K562 (cell line): ENCODE data around the gene SYT10. TPM values are rescaled to one million over a fixed set of nuclear protein-coding genes. Genes with fewer than 3 reads are reported as not detected.

Experiments used
- ATAC-seq: fragments of 200-7000 bp; cut with Tn5 transposase; 3 replicates; pipeline ENCODE4 v1.9.1; 2020; ENCODE audit warnings: moderate library complexity
- BruUV-seq: library from RNA; stranded (reverse); fragments of 400-500 nt; replicated peaks from 2 replicates; lab custom pipeline; 2021; lab: Mats Ljungman, UMichigan
- CTCF ChIA-PET: fragments of 300-600 bp; formaldehyde crosslinking; extraction: SDS; loops from one replicate; lab custom pipeline; 2021; ENCODE audit warnings: low intra/inter-chr PET ratio; lab: Yijun Ruan, JAX
- POLR2A ChIA-PET: fragments of 300-600, 350-650 bp; sonication (Branson Sonifier 250); formaldehyde crosslinking; extraction: SDS; loops from one replicate; lab custom pipeline; 2021; ENCODE audit warnings: antibody characterized with exemption, inconsistent platforms; lab: Yijun Ruan, JAX
- DNase-seq, 4 experiments: peaks; one replicate each; pipeline versions ENCODE4 v3.0.0 to v3.0.0-alpha.2; 2011 to 2018; ENCODE audit warnings: low spot score in 3 of 4, mixed read lengths in 3 of 4; ENCODE audit errors: extremely low read depth in 1 of 4
- FAIRE-seq: peaks from 2 replicates; lab custom pipeline; 2011; peaks lifted over from hg19 to GRCh38; lab: Jason Lieb, UNC
- H2AFZ ChIP-seq: 2 replicates; pipeline ENCODE4 v1.6.0; 2011; ENCODE audit warnings: low read depth, low read length, control low read depth, inconsistent platforms
- H3K27ac ChIP-seq: fragments of 200-600 bp; 3 replicates; pipeline ENCODE4 v1.8.0; 2011; ENCODE audit warnings: low read depth, mild to moderate bottlenecking, control low read depth, inconsistent platforms, low read length, moderate library complexity, mixed read lengths; ENCODE audit errors: extremely low read depth
- H3K27me3 ChIP-seq, 2 experiments: fragments of 300-600 bp in 1 of 2; 2 replicates in 1 of 2; 3 replicates in 1 of 2; pipeline versions ENCODE4 v1.6.0 to v1.8.0; 2011; ENCODE audit warnings: inconsistent platforms in 2 of 2, low read length in 2 of 2, mild to moderate bottlenecking in 1 of 2, mixed read lengths in 1 of 2, moderate library complexity in 1 of 2; ENCODE audit not compliant: control insufficient read depth in 2 of 2, insufficient read depth in 2 of 2
- H3K36me3 ChIP-seq: fragments of 300-600 bp; 3 replicates; pipeline ENCODE4 v1.8.0; 2011; ENCODE audit warnings: mild to moderate bottlenecking, low read length, inconsistent platforms; ENCODE audit not compliant: control insufficient read depth, insufficient read depth
- H3K4me1 ChIP-seq, 2 experiments: fragments of 200-600 bp in 1 of 2; replicated peaks in 1 of 2; 2 replicates in 1 of 2; 3 replicates in 1 of 2; pipeline versions ENCODE4 v1.5.1 to v1.8.0; 2011; ENCODE audit warnings: inconsistent platforms in 2 of 2, low read length in 2 of 2, mild to moderate bottlenecking in 1 of 2, mixed read lengths in 1 of 2, moderate library complexity in 1 of 2; ENCODE audit not compliant: control insufficient read depth in 2 of 2, insufficient read depth in 2 of 2
- H3K4me2 ChIP-seq: 2 replicates; pipeline ENCODE4 v1.6.1; 2011; ENCODE audit warnings: low read length, control low read depth, inconsistent platforms, mixed read lengths; ENCODE audit not compliant: insufficient read depth
- H3K4me3 ChIP-seq: fragments of 200-600 bp; sonication (generic), shearing (Covaris generic); 2 replicates; pipeline ENCODE4 v1.5.1; 2016; ENCODE audit warnings: control low read depth, inconsistent platforms
- H3K79me2 ChIP-seq: fragments of 200-600 bp; 3 replicates; pipeline ENCODE4 v1.8.0; 2011; ENCODE audit warnings: low read length, inconsistent platforms; ENCODE audit not compliant: control insufficient read depth, insufficient read depth
- H3K9ac ChIP-seq, 2 experiments: 2 replicates each; pipeline versions ENCODE4 v1.6.0 to v1.6.1; 2011; ENCODE audit warnings: low read depth in 2 of 2, low read length in 2 of 2, control low read depth in 1 of 2, inconsistent platforms in 1 of 2, mild to moderate bottlenecking in 1 of 2, mixed read lengths in 1 of 2; ENCODE audit not compliant: insufficient read depth in 1 of 2
- H3K9me1 ChIP-seq: one replicate; pipeline ENCODE4 v1.6.0; 2011; ENCODE audit warnings: inconsistent platforms, mild to moderate bottlenecking, low read length, moderate library complexity; ENCODE audit not compliant: control insufficient read depth, insufficient read depth
- H3K9me3 ChIP-seq: replicated peaks from 2 replicates; pipeline ENCODE4 v1.5.1; 2011; ENCODE audit warnings: low read depth, low read length, inconsistent platforms; ENCODE audit not compliant: control insufficient read depth, insufficient read depth
- H4K20me1 ChIP-seq: replicated peaks from 2 replicates; pipeline ENCODE4 v1.6.1; 2011; ENCODE audit warnings: low read length, inconsistent platforms, mixed read lengths; ENCODE audit not compliant: control insufficient read depth, insufficient read depth
- CHD4 ChIP-seq: fragments of 200-600 bp; sonication (generic); IDR thresholded peaks from 3 replicates; pipeline ENCODE4 v1.6.1; 2012; ENCODE audit warnings: low read depth, mild to moderate bottlenecking, mixed read lengths, low read length, inconsistent platforms; ENCODE audit not compliant: insufficient read depth, insufficient replicate concordance, poor library complexity, severe bottlenecking
- ETV5 ChIP-seq: sonication (generic); formaldehyde crosslinking; IDR thresholded peaks from 2 replicates; pipeline ENCODE4 v1.4.0; 2020; ENCODE audit warnings: low read depth, mild to moderate bottlenecking, missing genetic modification reagents
- GABPB1 ChIP-seq: sonication (generic); formaldehyde crosslinking; IDR thresholded peaks from 2 replicates; pipeline ENCODE4 v1.8.0; 2022; ENCODE audit warnings: mild to moderate bottlenecking, missing genetic modification reagents
- HDAC2 ChIP-seq: fragments of 450-650 bp; IDR thresholded peaks from 2 replicates; pipeline ENCODE4 v1.6.1; 2016; ENCODE audit warnings: mild to moderate bottlenecking
- POLR2AphosphoS5 ChIP-seq: IDR thresholded peaks from 2 replicates; pipeline ENCODE4 v1.6.1; 2011; ENCODE audit warnings: mild to moderate bottlenecking, low read depth, low read length, moderate library complexity; ENCODE audit not compliant: control insufficient read depth, insufficient read depth
- WGBS: fragments of 100-300 bp; shearing (Covaris generic); methylation state at CpG from one replicate; pipeline ENCODE4 v1.1.6; 2016; ENCODE audit warnings: low coverage, mixed read lengths; ENCODE audit not compliant: insufficient coverage; ENCODE audit errors: missing lambda C conversion rate; 5-methylcytosine and 5-hydroxymethylcytosine counted together
- in situ Hi-C: fragments of 300-500 bp; cut with MboI; formaldehyde crosslinking; loops from 4 replicates; pipeline ENCODE4 v1.15.0; 2018; ENCODE audit warnings: inconsistent platforms, mixed read lengths
- intact Hi-C: fragments of 100-400 bp; cut with micrococcal nuclease; formaldehyde crosslinking; loops from 2 replicates; pipeline ENCODE4 v1.14.2; 2022
- polyA plus RNA-seq, 8 experiments: library from polyadenylated mRNA; depleted of rRNA in 4 of 8; stranded (reverse) in 5 of 8; unstranded in 3 of 8; fragments of >200 nt; fragmentation: Nextera tagmentation in 2 of 8; fragmentation: Illumina TruSeq in 1 of 8; extraction: Ambion mirVana in 2 of 8; extraction: Trizol in 1 of 8; gene quantifications; 2 replicates each; pipeline versions ENCODE4 v1.2.1 to v1.2.3, GENCODE V29; 2011 to 2014; ENCODE audit warnings: inconsistent platforms in 1 of 8, missing spikeins in 1 of 8
- total RNA-seq, 7 experiments: library from RNA; depleted of rRNA in 6 of 7; stranded (reverse); fragments of >200 nt in 6 of 7; fragmentation: Illumina TruSeq in 2 of 7; extraction: Trizol in 2 of 7; gene quantifications; 2 replicates each; pipeline versions ENCODE4 v1.2.1 to v1.2.3, GENCODE V29; 2011 to 2021; ENCODE audit warnings: low replicate concordance in 1 of 7
- TF ChIP-seq, protein P1 (sequence below): fragments of 250-450 bp; sonication (Bioruptor Pico); IDR thresholded peaks from 2 replicates; pipeline ENCODE4 v1.9.0; 2021; ENCODE audit warnings: mild to moderate bottlenecking, inconsistent platforms
- TF ChIP-seq, protein P2 (sequence below): fragments of 450-650 bp; formaldehyde crosslinking; IDR thresholded peaks from 2 replicates; pipeline ENCODE4 v1.4.0; 2022; ENCODE audit warnings: missing genetic modification characterization
- TF ChIP-seq, protein P3 (sequence below): IDR thresholded peaks from 2 replicates; pipeline ENCODE4 v1.6.1; 2012; ENCODE audit warnings: low read depth, low read length, improper control_type of control experiment, borderline replicate concordance
- TF ChIP-seq, protein P4 (sequence below): fragments of 450-650 bp; formaldehyde crosslinking; IDR thresholded peaks from 2 replicates; pipeline ENCODE4 v1.4.0; 2022; ENCODE audit warnings: missing genetic modification characterization
- TF ChIP-seq, protein P5 (sequence below): fragments of 250-450 bp; sonication (Bioruptor Pico); IDR thresholded peaks from 2 replicates; pipeline ENCODE4 v1.8.0; 2021; ENCODE audit warnings: borderline replicate concordance, mild to moderate bottlenecking, moderate library complexity; ENCODE audit not compliant: poor library complexity, severe bottlenecking

The SYT10 gene
- total and polyA plus RNA-seq, 9 of the 15 experiments (the other 6 are each of a cell fraction or from before 2014, with no cell fraction given) = 0.27 to 6.2 (median 2.5) TPM

DNA sequence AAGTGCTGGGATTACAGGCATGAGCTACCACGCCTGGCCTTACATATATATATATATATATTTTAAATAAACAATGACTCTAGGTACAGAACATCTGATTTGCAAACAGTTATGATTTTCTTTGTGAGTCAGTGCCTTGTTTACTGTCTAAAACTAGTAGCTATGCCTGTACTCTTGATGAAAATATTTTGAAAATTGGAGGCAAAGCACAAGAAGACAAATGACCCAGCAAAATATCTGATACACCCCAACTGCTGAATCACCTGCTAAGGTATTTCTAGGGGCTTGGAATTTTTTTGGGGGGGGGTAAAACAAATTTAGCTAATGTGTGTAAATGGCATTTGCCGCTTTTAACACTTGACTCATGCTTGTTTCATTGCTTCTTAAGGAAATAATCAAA is 69.3 kb downstream of the SYT10 start (continued):
- TF ChIP-seq, protein P1, sequence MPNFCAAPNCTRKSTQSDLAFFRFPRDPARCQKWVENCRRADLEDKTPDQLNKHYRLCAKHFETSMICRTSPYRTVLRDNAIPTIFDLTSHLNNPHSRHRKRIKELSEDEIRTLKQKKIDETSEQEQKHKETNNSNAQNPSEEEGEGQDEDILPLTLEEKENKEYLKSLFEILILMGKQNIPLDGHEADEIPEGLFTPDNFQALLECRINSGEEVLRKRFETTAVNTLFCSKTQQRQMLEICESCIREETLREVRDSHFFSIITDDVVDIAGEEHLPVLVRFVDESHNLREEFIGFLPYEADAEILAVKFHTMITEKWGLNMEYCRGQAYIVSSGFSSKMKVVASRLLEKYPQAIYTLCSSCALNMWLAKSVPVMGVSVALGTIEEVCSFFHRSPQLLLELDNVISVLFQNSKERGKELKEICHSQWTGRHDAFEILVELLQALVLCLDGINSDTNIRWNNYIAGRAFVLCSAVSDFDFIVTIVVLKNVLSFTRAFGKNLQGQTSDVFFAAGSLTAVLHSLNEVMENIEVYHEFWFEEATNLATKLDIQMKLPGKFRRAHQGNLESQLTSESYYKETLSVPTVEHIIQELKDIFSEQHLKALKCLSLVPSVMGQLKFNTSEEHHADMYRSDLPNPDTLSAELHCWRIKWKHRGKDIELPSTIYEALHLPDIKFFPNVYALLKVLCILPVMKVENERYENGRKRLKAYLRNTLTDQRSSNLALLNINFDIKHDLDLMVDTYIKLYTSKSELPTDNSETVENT (CRISPR knock-in tag) = no peak

DNA sequence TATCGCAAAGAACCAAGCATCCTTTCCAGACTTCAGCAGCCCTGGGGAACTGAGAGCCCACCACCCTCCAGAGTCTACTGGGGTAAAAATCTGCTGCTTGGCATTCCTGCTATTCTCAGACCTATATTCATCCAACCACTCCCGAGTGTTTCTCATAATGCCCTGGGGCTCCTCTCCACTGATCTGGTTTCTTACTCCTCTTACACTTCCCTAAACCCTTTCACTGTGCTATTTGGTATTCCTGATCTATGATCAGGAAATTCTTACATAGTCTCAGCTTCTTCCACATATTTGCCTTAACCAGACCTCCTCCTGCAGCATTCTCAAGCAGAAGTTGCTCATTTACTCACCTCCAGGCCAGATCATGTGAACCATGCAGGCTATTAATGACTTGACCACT is 82.4 kb downstream of the SYT10 start:
- DNase-seq (no peak), ATAC-seq (no peak), FAIRE-seq (no peak)
- no peaks in the 10 kb centered on the region for H4K20me1 ChIP-seq
- BruUV-seq = no TSS peak
- H3K36me3 ChIP-seq = no peaks in the 10 kb centered on the region
- intact Hi-C loops = no loop called here
- no peaks in the 10 kb centered on the region for H3K4me1 ChIP-seq
- TF ChIP-seq, protein P2, sequence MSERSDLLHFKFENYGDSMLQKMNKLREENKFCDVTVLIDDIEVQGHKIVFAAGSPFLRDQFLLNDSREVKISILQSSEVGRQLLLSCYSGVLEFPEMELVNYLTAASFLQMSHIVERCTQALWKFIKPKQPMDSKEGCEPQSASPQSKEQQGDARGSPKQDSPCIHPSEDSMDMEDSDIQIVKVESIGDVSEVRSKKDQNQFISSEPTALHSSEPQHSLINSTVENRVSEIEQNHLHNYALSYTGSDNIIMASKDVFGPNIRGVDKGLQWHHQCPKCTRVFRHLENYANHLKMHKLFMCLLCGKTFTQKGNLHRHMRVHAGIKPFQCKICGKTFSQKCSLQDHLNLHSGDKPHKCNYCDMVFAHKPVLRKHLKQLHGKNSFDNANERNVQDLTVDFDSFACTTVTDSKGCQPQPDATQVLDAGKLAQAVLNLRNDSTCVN (CRISPR knock-in tag) = no peak
- TF ChIP-seq, protein P3, sequence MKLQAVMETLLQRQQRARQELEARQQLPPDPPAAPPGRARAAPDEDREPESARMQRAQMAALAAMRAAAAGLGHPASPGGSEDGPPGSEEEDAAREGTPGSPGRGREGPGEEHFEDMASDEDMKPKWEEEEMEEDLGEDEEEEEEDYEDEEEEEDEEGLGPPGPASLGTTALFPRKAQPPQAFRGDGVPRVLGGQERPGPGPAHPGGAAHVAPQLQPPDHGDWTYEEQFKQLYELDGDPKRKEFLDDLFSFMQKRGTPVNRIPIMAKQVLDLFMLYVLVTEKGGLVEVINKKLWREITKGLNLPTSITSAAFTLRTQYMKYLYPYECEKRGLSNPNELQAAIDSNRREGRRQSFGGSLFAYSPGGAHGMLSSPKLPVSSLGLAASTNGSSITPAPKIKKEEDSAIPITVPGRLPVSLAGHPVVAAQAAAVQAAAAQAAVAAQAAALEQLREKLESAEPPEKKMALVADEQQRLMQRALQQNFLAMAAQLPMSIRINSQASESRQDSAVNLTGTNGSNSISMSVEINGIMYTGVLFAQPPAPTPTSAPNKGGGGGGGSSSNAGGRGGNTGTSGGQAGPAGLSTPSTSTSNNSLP = no peak
- no peak for TF ChIP-seq GABPB1 (CRISPR knock-in tag)
- TF ChIP-seq, protein P4, sequence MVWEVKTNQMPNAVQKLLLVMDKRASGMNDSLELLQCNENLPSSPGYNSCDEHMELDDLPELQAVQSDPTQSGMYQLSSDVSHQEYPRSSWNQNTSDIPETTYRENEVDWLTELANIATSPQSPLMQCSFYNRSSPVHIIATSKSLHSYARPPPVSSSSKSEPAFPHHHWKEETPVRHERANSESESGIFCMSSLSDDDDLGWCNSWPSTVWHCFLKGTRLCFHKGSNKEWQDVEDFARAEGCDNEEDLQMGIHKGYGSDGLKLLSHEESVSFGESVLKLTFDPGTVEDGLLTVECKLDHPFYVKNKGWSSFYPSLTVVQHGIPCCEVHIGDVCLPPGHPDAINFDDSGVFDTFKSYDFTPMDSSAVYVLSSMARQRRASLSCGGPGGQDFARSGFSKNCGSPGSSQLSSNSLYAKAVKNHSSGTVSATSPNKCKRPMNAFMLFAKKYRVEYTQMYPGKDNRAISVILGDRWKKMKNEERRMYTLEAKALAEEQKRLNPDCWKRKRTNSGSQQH = no peak
- TF ChIP-seq ETV5 (CRISPR knock-in tag) = no peak
- TF ChIP-seq, protein P5, sequence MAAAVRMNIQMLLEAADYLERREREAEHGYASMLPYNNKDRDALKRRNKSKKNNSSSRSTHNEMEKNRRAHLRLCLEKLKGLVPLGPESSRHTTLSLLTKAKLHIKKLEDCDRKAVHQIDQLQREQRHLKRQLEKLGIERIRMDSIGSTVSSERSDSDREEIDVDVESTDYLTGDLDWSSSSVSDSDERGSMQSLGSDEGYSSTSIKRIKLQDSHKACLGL (CRISPR knock-in tag) = no peak
- no peak for TF ChIP-seq HDAC2
- TF ChIP-seq POLR2AphosphoS5 = no peak
- TF ChIP-seq CHD4 = no peak
- CTCF ChIA-PET = no interaction called here
- H3K9me3 ChIP-seq = no peaks in the 10 kb centered on the region
- H2AFZ ChIP-seq = no peak overlapping the region
- H3K4me3 ChIP-seq = no peak overlapping the region
- no peak overlapping the region for H3K9ac ChIP-seq
- H3K27ac ChIP-seq = no peak overlapping the region
- no peaks in the 10 kb centered on the region for H3K27me3 ChIP-seq
- in situ Hi-C loops = no loop called here
- no peak overlapping the region for H3K4me2 ChIP-seq
- no peaks in the 10 kb centered on the region for H3K9me1 ChIP-seq
- 18% methylated on average over 2 of the region's 2 CpGs for WGBS
- H3K79me2 ChIP-seq = no peaks in the 10 kb centered on the region
- POLR2A ChIA-PET = no interaction called here
